ENCODE data around the gene LGR5. TPM values are rescaled to one million over a fixed set of nuclear protein-coding genes. Genes with fewer than 3 reads are reported as not detected.
"Not testable (repeated sequence)": the region's sequence is repeated elsewhere in the genome, so short reads cannot be mapped to it uniquely, and the experiment has no call there.

The LGR5 gene
- total RNA-seq, 1 experiment from 2014 or later = not detected

GRCh38 chr12:71476513-71476912 is 36.9 kb downstream of the LGR5 start:
- DNase-seq (ENCODE audit: low read depth) = peak; percentile 76

GRCh38 chr12:71477609-71478008 is 38.0 kb downstream of the LGR5 start:
- DNase-seq (ENCODE audit: low read depth) = no peak

GRCh38 chr12:71478270-71478669 is 38.7 kb downstream of the LGR5 start:
- DNase-seq (ENCODE audit: low read depth) = no peak

GRCh38 chr12:71484272-71484905 is 44.8 kb downstream of the LGR5 start:
- no peak for DNase-seq (ENCODE audit: low read depth)

- not testable (repeated sequence) for DNase-seq (ENCODE audit: low read depth)
Measured at GRCh38 chr12:71490844-71491243, 51.2 kb downstream of the LGR5 start.

GRCh38 chr12:71492604-71493003 is 53.0 kb downstream of the LGR5 start:
- DNase-seq (ENCODE audit: low read depth) = no peak

- DNase-seq (ENCODE audit: low read depth) = no peak
Measured at GRCh38 chr12:71499834-71500233, 60.2 kb downstream of the LGR5 start.

GRCh38 chr12:71503579-71504391 is 64.2 kb downstream of the LGR5 start:
- peak; percentile 13 for DNase-seq (ENCODE audit: low read depth)

GRCh38 chr12:71504476-71504875 is 64.9 kb downstream of the LGR5 start:
- DNase-seq (ENCODE audit: low read depth) = no peak

- no peak for DNase-seq (ENCODE audit: low read depth)
Measured at GRCh38 chr12:71509705-71510104, 70.1 kb downstream of the LGR5 start.

- DNase-seq (ENCODE audit: low read depth) = no peak
Measured at GRCh38 chr12:71517145-71517846, 77.7 kb downstream of the LGR5 start.

- no peak for DNase-seq (ENCODE audit: low read depth)
Measured at GRCh38 chr12:71521125-71521524, 81.5 kb downstream of the LGR5 start.

- no peak for DNase-seq (ENCODE audit: low read depth)
Measured at GRCh38 chr12:71524626-71525025, 85.0 kb downstream of the LGR5 start.

GRCh38 chr12:71533703-71534102 is 94.1 kb downstream of the LGR5 start:
- no peak for DNase-seq (ENCODE audit: low read depth)

- no peak for DNase-seq (ENCODE audit: low read depth)
Measured at GRCh38 chr12:71536279-71536938, 96.8 kb downstream of the LGR5 start.

- no peak for DNase-seq (ENCODE audit: low read depth)
Measured at GRCh38 chr12:71536939-71537622, 97.5 kb downstream of the LGR5 start.

- no peak for DNase-seq (ENCODE audit: low read depth)
Measured at GRCh38 chr12:71538807-71539206, 99.2 kb downstream of the LGR5 start.

- no peak for DNase-seq (ENCODE audit: low read depth)
Measured at GRCh38 chr12:71541583-71541982, 102.0 kb downstream of the LGR5 start.

- no peak for DNase-seq (ENCODE audit: low read depth)
Measured at GRCh38 chr12:71546322-71546861, 106.8 kb downstream of the LGR5 start.

GRCh38 chr12:71548893-71549292 is 109.3 kb downstream of the LGR5 start:
- no peak for DNase-seq (ENCODE audit: low read depth)

- DNase-seq (ENCODE audit: low read depth) = peak; percentile 6
Measured at GRCh38 chr12:71551529-71551928, 111.9 kb downstream of the LGR5 start.

Data from Daoy (cell line).